ENCODE measurements around the gene ARHGEF12. TPM values are rescaled to one million over a fixed set of nuclear protein-coding genes. Genes with fewer than 3 reads are reported as not detected.

ARHGEF12 gene
- total and polyA plus RNA-seq, 2 donors (not counting 1 experiment from before 2014, with no cell fraction given), result 2.0 to 21.6 TPM

- Histone ChIP-seq H3K9ac (ENCODE audit: low read length) (no peak overlapping the region), H3K79me2 (ENCODE audit: control insufficient read depth, insufficient read depth, low read length) (no peaks in the 10 kb centered on the region), H3K4me2 (replicated peaks; ENCODE audit: low read depth, low read length, poor library complexity, severe bottlenecking) (no peak overlapping the region), H3K4me3 (ENCODE audit: control extremely low read depth in 1 of 5, extremely low read depth in 1 of 5, insufficient read depth in 1 of 5, low read depth in 2 of 5, low read length in 4 of 5) (no peak overlapping the region), H3K4me1 (ENCODE audit: control insufficient read depth in 2 of 2, insufficient read depth in 2 of 2, low read length in 2 of 2) (no peaks in the 10 kb centered on the region), H3K27ac (ENCODE audit: low read length in 2 of 2) (no peak overlapping the region), H3K27me3 (replicated peaks in 1 of 4; ENCODE audit: control extremely low read depth in 1 of 4, control insufficient read depth in 3 of 4, insufficient read depth in 4 of 4, low read length in 3 of 4) (no peaks in the 10 kb centered on the region), H4K20me1 (ENCODE audit: control insufficient read depth, insufficient read depth, low read length, poor library complexity, severe bottlenecking) (no peaks in the 10 kb centered on the region), H3K9me3 (ENCODE audit: control extremely low read depth in 1 of 3, control insufficient read depth in 2 of 3, insufficient read depth in 1 of 3, low read length in 2 of 3) (no peaks in the 10 kb centered on the region), H2AFZ (ENCODE audit: insufficient read depth, low read depth, low read length, poor library complexity, severe bottlenecking) (no peak overlapping the region), H3K36me3 (replicated peaks in 1 of 2; ENCODE audit: control extremely low read depth in 1 of 2, control insufficient read depth in 1 of 2, extremely low read depth in 1 of 2, insufficient read depth in 2 of 2, low read length in 1 of 2) (peaks cover 0 to 11% of the 10 kb centered on the region in 2 experiments)
- TF ChIP-seq, protein P1, sequence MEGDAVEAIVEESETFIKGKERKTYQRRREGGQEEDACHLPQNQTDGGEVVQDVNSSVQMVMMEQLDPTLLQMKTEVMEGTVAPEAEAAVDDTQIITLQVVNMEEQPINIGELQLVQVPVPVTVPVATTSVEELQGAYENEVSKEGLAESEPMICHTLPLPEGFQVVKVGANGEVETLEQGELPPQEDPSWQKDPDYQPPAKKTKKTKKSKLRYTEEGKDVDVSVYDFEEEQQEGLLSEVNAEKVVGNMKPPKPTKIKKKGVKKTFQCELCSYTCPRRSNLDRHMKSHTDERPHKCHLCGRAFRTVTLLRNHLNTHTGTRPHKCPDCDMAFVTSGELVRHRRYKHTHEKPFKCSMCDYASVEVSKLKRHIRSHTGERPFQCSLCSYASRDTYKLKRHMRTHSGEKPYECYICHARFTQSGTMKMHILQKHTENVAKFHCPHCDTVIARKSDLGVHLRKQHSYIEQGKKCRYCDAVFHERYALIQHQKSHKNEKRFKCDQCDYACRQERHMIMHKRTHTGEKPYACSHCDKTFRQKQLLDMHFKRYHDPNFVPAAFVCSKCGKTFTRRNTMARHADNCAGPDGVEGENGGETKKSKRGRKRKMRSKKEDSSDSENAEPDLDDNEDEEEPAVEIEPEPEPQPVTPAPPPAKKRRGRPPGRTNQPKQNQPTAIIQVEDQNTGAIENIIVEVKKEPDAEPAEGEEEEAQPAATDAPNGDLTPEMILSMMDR (IDR thresholded peaks at IDR 0.05), result no peak
- no peak for TF ChIP-seq EZH2 (IDR thresholded peaks at IDR 0.05; ENCODE audit: borderline replicate concordance, insufficient read depth, low read depth, low read length, poor library complexity, severe bottlenecking)
- Mint-ChIP-seq H3K9me3 (ENCODE audit: insufficient read depth) (no peaks in the 10 kb centered on the region), H3K4me1 (no peaks in the 10 kb centered on the region), H3K4me3 (no peak overlapping the region), H3K27me3 (no peaks in the 10 kb centered on the region), H3K27ac (no peak overlapping the region)
- ATAC-seq (ENCODE audit: low read depth), result no peak
- ChIA-PET CTCF (no interaction called here), POLR2A (no interaction called here)
- intact Hi-C loops (cut with micrococcal nuclease), result no loop called here
- WGBS (ENCODE audit: insufficient coverage), result 100% methylated on average over 1 of the region's 3 CpGs
- DNase-seq, result no peak
Measured at GRCh38 chr11:120484722-120485121, 148.5 kb downstream of the ARHGEF12 start.

- ATAC-seq (ENCODE audit: low read depth), result no peak
- Histone ChIP-seq H3K27me3 (replicated peaks in 1 of 4; ENCODE audit: control extremely low read depth in 1 of 4, control insufficient read depth in 3 of 4, insufficient read depth in 4 of 4, low read length in 3 of 4) (no peaks in the 10 kb centered on the region), H3K9ac (ENCODE audit: low read length) (no peak overlapping the region), H4K20me1 (ENCODE audit: control insufficient read depth, insufficient read depth, low read length, poor library complexity, severe bottlenecking) (no peaks in the 10 kb centered on the region), H3K79me2 (ENCODE audit: control insufficient read depth, insufficient read depth, low read length) (no peaks in the 10 kb centered on the region), H3K9me3 (ENCODE audit: control extremely low read depth in 1 of 3, control insufficient read depth in 2 of 3, insufficient read depth in 1 of 3, low read length in 2 of 3) (no peaks in the 10 kb centered on the region), H3K4me2 (replicated peaks; ENCODE audit: low read depth, low read length, poor library complexity, severe bottlenecking) (no peak overlapping the region), H3K36me3 (replicated peaks in 1 of 2; ENCODE audit: control extremely low read depth in 1 of 2, control insufficient read depth in 1 of 2, extremely low read depth in 1 of 2, insufficient read depth in 2 of 2, low read length in 1 of 2) (peaks cover 0 to 5% of the 10 kb centered on the region in 2 experiments), H3K27ac (ENCODE audit: low read length in 2 of 2) (no peak overlapping the region), H3K4me3 (ENCODE audit: control extremely low read depth in 1 of 5, extremely low read depth in 1 of 5, insufficient read depth in 1 of 5, low read depth in 2 of 5, low read length in 4 of 5) (no peak overlapping the region), H2AFZ (ENCODE audit: insufficient read depth, low read depth, low read length, poor library complexity, severe bottlenecking) (no peak overlapping the region), H3K4me1 (ENCODE audit: control insufficient read depth in 2 of 2, insufficient read depth in 2 of 2, low read length in 2 of 2) (no peaks in the 10 kb centered on the region)
- ChIA-PET CTCF (no interaction called here), POLR2A (no interaction called here)
- TF ChIP-seq, protein P1 (IDR thresholded peaks at IDR 0.05), result no peak
- TF ChIP-seq EZH2 (IDR thresholded peaks at IDR 0.05; ENCODE audit: borderline replicate concordance, insufficient read depth, low read depth, low read length, poor library complexity, severe bottlenecking), result no peak
- intact Hi-C loops (cut with micrococcal nuclease), result no loop called here
- DNase-seq, result no peak
- Mint-ChIP-seq H3K27ac (no peak overlapping the region), H3K4me3 (no peak overlapping the region), H3K4me1 (no peaks in the 10 kb centered on the region), H3K27me3 (no peaks in the 10 kb centered on the region), H3K9me3 (ENCODE audit: insufficient read depth) (no peaks in the 10 kb centered on the region)
- WGBS (ENCODE audit: insufficient coverage), result 100% methylated on average over 1 of the region's 5 CpGs
Measured at GRCh38 chr11:120486138-120486537, 149.9 kb downstream of the ARHGEF12 start.
